Measurements from ENCODE around the gene NEFH. TPM values are rescaled to one million over a fixed set of nuclear protein-coding genes. Genes with fewer than 3 reads are reported as not detected.
A peak's percentile ranks its signal among the peaks of the same experiment; 100 is the strongest.

The NEFH gene, protein sequence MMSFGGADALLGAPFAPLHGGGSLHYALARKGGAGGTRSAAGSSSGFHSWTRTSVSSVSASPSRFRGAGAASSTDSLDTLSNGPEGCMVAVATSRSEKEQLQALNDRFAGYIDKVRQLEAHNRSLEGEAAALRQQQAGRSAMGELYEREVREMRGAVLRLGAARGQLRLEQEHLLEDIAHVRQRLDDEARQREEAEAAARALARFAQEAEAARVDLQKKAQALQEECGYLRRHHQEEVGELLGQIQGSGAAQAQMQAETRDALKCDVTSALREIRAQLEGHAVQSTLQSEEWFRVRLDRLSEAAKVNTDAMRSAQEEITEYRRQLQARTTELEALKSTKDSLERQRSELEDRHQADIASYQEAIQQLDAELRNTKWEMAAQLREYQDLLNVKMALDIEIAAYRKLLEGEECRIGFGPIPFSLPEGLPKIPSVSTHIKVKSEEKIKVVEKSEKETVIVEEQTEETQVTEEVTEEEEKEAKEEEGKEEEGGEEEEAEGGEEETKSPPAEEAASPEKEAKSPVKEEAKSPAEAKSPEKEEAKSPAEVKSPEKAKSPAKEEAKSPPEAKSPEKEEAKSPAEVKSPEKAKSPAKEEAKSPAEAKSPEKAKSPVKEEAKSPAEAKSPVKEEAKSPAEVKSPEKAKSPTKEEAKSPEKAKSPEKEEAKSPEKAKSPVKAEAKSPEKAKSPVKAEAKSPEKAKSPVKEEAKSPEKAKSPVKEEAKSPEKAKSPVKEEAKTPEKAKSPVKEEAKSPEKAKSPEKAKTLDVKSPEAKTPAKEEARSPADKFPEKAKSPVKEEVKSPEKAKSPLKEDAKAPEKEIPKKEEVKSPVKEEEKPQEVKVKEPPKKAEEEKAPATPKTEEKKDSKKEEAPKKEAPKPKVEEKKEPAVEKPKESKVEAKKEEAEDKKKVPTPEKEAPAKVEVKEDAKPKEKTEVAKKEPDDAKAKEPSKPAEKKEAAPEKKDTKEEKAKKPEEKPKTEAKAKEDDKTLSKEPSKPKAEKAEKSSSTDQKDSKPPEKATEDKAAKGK
- polyA plus RNA-seq (2013, experiment 1 of 2): 1.1 TPM
- polyA plus RNA-seq (2013, experiment 2 of 2): 1.0 TPM

DNA sequence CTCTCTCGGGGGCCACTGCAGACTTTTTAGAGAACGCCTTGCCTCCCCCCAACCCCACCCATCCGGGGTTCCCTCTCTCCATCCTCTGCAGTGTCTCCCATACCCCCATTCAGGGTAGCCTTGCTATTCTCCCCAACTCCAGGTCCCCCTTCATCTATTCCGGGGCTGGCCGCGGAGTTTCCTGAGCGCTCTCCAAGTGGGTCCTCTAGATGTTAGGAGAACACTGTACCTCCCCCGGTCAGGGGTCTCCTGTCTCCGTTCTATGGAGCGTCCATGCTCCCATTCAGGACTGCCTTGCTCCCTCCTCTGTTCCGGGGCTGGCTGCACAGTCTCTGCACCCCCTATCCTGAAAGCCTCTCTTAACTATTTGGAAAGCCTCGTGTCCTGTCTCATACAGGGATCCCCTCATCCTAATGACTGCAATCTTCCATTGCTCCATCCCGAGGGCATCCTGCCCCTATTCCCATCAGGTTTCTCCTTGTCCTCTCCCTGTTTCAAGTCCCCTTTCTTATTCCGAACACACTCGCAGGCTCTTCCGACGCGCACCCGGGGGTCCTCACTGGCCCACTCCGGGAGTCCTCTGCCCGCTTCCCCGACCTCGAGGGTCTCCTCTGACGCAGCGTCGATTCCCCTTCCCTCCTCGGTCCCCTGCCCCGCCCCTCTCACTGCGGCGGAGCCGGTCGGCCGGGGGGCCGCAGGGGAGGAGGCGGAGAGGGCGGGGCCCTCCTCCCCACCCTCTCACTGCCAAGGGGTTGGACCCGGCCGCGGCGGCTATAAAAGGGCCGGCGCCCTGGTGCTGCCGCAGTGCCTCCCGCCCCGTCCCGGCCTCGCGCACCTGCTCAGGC is at the start of gene NEFH:
Gene NEFH (plus strand): TSS at position 802 of the 845 bp plus-strand sequence. CDS start 45 bp downstream, outside the sequence.
- Histone ChIP-seq H2AFZ (ENCODE audit: low read length) (peak within 1 kb of the TSS; percentile 86), H3K36me3 (replicated peaks in 1 of 2; ENCODE audit: control insufficient read depth in 2 of 2, insufficient read depth in 2 of 2, low read length in 2 of 2) (peaks cover 0 to 1% of the 10 kb centered on the region in 2 donors), H3K4ac (ENCODE audit: low read length) (no peak within 1 kb of the TSS), H3K23ac (ENCODE audit: low read depth, low read length, poor library complexity) (peak within 1 kb of the TSS; percentile 82), H2BK12ac (ENCODE audit: low read length) (no peak within 1 kb of the TSS), H2BK120ac (ENCODE audit: low read depth, low read length) (no peak within 1 kb of the TSS), H2BK5ac (ENCODE audit: low read length) (no peak within 1 kb of the TSS), H3K4me3 (ENCODE audit: low read length in 2 of 2) (peak within 1 kb of the TSS; percentile 39 to 63), H3K27ac (replicated peaks; ENCODE audit: low read length) (no peak within 1 kb of the TSS), H3K9ac (ENCODE audit: low read depth, low read length, poor library complexity) (peak within 1 kb of the TSS; percentile 31), H3K4me2 (ENCODE audit: insufficient read depth, low read length, poor library complexity, severe bottlenecking) (peak within 1 kb of the TSS; percentile 55), H3K79me1 (ENCODE audit: low read depth, low read length) (no peaks in the 10 kb centered on the region), H3K4me1 (ENCODE audit: control insufficient read depth in 2 of 2, insufficient read depth in 1 of 2, low read depth in 1 of 2, low read length in 2 of 2) (peaks cover 15 to 18% of the 10 kb centered on the region in 2 donors), H3K27me3 (ENCODE audit: control insufficient read depth in 3 of 3, insufficient read depth in 3 of 3, low read depth in 1 of 3, low read length in 3 of 3) (peaks cover 20 to 65% (median 46%) of the 10 kb centered on the region in 3 experiments), H4K91ac (ENCODE audit: low read depth, low read length, poor library complexity) (peak within 1 kb of the TSS; percentile 46), H3K18ac (ENCODE audit: low read length) (peak within 1 kb of the TSS; percentile 60), H2AK5ac (ENCODE audit: low read depth, low read length) (no peak within 1 kb of the TSS), H4K8ac (ENCODE audit: low read depth, low read length) (no peak within 1 kb of the TSS), H2BK15ac (ENCODE audit: low read length) (no peak within 1 kb of the TSS), H3K9me3 (replicated peaks in 1 of 2; ENCODE audit: control insufficient read depth in 2 of 2, insufficient read depth in 1 of 2, low read depth in 1 of 2, low read length in 2 of 2) (peaks cover 0 to 9% of the 10 kb centered on the region in 2 donors), H3K14ac (ENCODE audit: low read length) (no peak within 1 kb of the TSS)
- DNase-seq (ENCODE audit: low spot score): no peak
- WGBS, 2 donors (ENCODE audit: extremely low coverage in 2 of 2, insufficient read length in 2 of 2, insufficient replicate concordance in 1 of 2): no CpG with 5 or more reads among the region's 48 CpGs

DNA sequence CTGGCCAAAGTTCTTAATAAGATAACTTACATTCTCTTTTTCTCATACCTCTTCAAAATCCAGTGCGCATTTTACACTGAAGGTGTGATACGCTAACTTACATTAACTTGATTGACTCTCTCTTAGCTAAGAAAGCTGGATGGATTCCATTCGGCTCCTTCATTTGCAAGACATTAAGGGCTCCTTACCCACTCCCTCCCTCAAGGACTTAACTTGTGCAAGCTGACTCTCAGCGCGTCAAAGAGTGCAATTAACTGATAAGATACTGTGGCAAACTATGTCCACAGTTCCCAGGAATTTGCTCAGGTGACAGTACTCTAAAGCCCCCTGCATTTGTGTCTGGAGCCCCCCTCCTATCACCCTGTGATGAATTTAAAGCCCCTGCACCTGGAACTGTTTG is 48.0 kb upstream of the NEFH start:
- Histone ChIP-seq H3K4me3 (ENCODE audit: low read length in 2 of 2) (no peak overlapping the region), H2BK5ac (ENCODE audit: low read length) (no peak overlapping the region), H3K14ac (ENCODE audit: low read length) (no peak overlapping the region), H2AFZ (ENCODE audit: low read length) (no peak overlapping the region), H3K18ac (ENCODE audit: low read length) (no peak overlapping the region), H3K9ac (ENCODE audit: low read depth, low read length, poor library complexity) (no peak overlapping the region), H3K23ac (ENCODE audit: low read depth, low read length, poor library complexity) (no peak overlapping the region), H4K8ac (ENCODE audit: low read depth, low read length) (no peak overlapping the region), H3K9me3 (replicated peaks in 1 of 2; ENCODE audit: control insufficient read depth in 2 of 2, insufficient read depth in 1 of 2, low read depth in 1 of 2, low read length in 2 of 2) (no peaks in the 10 kb centered on the region), H3K27me3 (ENCODE audit: control insufficient read depth in 3 of 3, insufficient read depth in 3 of 3, low read depth in 1 of 3, low read length in 3 of 3) (peaks cover 0 to 24% (median 0%) of the 10 kb centered on the region in 3 experiments), H2BK12ac (ENCODE audit: low read length) (no peak overlapping the region), H3K36me3 (replicated peaks in 1 of 2; ENCODE audit: control insufficient read depth in 2 of 2, insufficient read depth in 2 of 2, low read length in 2 of 2) (no peaks in the 10 kb centered on the region), H3K4me2 (ENCODE audit: insufficient read depth, low read length, poor library complexity, severe bottlenecking) (no peak overlapping the region), H3K27ac (replicated peaks; ENCODE audit: low read length) (no peak overlapping the region), H2BK15ac (ENCODE audit: low read length) (no peak overlapping the region), H2BK120ac (ENCODE audit: low read depth, low read length) (no peak overlapping the region), H3K4me1 (ENCODE audit: control insufficient read depth in 2 of 2, insufficient read depth in 1 of 2, low read depth in 1 of 2, low read length in 2 of 2) (peaks cover 0 to 2% of the 10 kb centered on the region in 2 donors), H2AK5ac (ENCODE audit: low read depth, low read length) (no peak overlapping the region), H3K4ac (ENCODE audit: low read length) (no peak overlapping the region), H3K79me1 (ENCODE audit: low read depth, low read length) (no peaks in the 10 kb centered on the region), H4K91ac (ENCODE audit: low read depth, low read length, poor library complexity) (no peak overlapping the region)
- no CpG with 5 or more reads among the region's 5 CpGs for WGBS, 2 donors (ENCODE audit: extremely low coverage in 2 of 2, insufficient read length in 2 of 2, insufficient replicate concordance in 1 of 2)
- no peak for DNase-seq (ENCODE audit: low spot score)

DNA sequence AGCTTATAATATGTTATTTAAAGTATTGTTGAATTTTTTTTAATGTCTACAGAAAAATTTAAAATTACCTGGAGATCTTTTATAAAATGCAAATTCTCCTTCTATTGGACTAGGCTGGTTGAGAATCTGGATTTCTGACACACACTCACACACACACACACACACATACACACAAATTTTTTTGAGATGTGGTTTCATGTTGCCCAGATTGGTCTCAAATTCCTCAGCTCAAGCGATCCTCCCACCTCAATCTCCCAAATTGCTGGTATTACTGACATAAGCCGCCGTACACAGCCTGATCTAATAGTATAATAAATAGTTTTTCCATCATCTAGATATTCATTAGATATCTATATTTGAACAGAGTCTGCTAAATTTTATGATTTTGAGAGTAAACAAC is 46.2 kb upstream of the NEFH start:
- Histone ChIP-seq H3K36me3 (replicated peaks in 1 of 2; ENCODE audit: control insufficient read depth in 2 of 2, insufficient read depth in 2 of 2, low read length in 2 of 2) (no peaks in the 10 kb centered on the region), H3K4me2 (ENCODE audit: insufficient read depth, low read length, poor library complexity, severe bottlenecking) (no peak overlapping the region), H2BK5ac (ENCODE audit: low read length) (no peak overlapping the region), H3K79me1 (ENCODE audit: low read depth, low read length) (no peaks in the 10 kb centered on the region), H3K27me3 (ENCODE audit: control insufficient read depth in 3 of 3, insufficient read depth in 3 of 3, low read depth in 1 of 3, low read length in 3 of 3) (peaks cover 0 to 17% (median 0%) of the 10 kb centered on the region in 3 experiments), H3K14ac (ENCODE audit: low read length) (no peak overlapping the region), H3K4me1 (ENCODE audit: control insufficient read depth in 2 of 2, insufficient read depth in 1 of 2, low read depth in 1 of 2, low read length in 2 of 2) (peaks cover 0 to 2% of the 10 kb centered on the region in 2 donors), H3K4ac (ENCODE audit: low read length) (no peak overlapping the region), H2AFZ (ENCODE audit: low read length) (no peak overlapping the region), H3K23ac (ENCODE audit: low read depth, low read length, poor library complexity) (no peak overlapping the region), H2AK5ac (ENCODE audit: low read depth, low read length) (no peak overlapping the region), H4K8ac (ENCODE audit: low read depth, low read length) (no peak overlapping the region), H3K27ac (replicated peaks; ENCODE audit: low read length) (no peak overlapping the region), H4K91ac (ENCODE audit: low read depth, low read length, poor library complexity) (no peak overlapping the region), H3K9ac (ENCODE audit: low read depth, low read length, poor library complexity) (no peak overlapping the region), H3K18ac (ENCODE audit: low read length) (no peak overlapping the region), H3K4me3 (ENCODE audit: low read length in 2 of 2) (no peak overlapping the region), H3K9me3 (replicated peaks in 1 of 2; ENCODE audit: control insufficient read depth in 2 of 2, insufficient read depth in 1 of 2, low read depth in 1 of 2, low read length in 2 of 2) (no peaks in the 10 kb centered on the region), H2BK15ac (ENCODE audit: low read length) (no peak overlapping the region), H2BK120ac (ENCODE audit: low read depth, low read length) (no peak overlapping the region), H2BK12ac (ENCODE audit: low read length) (no peak overlapping the region)
- WGBS, 2 donors (ENCODE audit: extremely low coverage in 2 of 2, insufficient read length in 2 of 2, insufficient replicate concordance in 1 of 2): no CpG with 5 or more reads among the region's 3 CpGs
- DNase-seq (ENCODE audit: low spot score): no peak
